GM06990 (cell line): Measurements from ENCODE around the gene PIP4K2C.
"Not testable (repeated sequence)": the region's sequence is repeated elsewhere in the genome, so short reads cannot be mapped to it uniquely, and the experiment has no call there.

Source experiments
- DNase-seq: peaks from one replicate; pipeline ENCODE4 v3.0.0-alpha.2; 2011; ENCODE audit not compliant: insufficient read length; ENCODE audit errors: extremely low read depth
- H3K27me3 ChIP-seq: replicated peaks from 2 replicates; pipeline ENCODE4 v1.6.0; 2011; ENCODE audit warnings: low read length; ENCODE audit not compliant: control insufficient read depth, insufficient read depth
- H3K36me3 ChIP-seq: 2 replicates; pipeline ENCODE4 v1.5.1; 2011; ENCODE audit warnings: low read length; ENCODE audit not compliant: control insufficient read depth, insufficient read depth
- H3K4me3 ChIP-seq: replicated peaks from 2 replicates; pipeline ENCODE4 v1.5.1; 2011; ENCODE audit warnings: low read depth, mild to moderate bottlenecking, control low read depth, low read length
- TF ChIP-seq, protein P1 (sequence below): IDR thresholded peaks from 2 replicates; pipeline ENCODE4 v1.5.1; 2011; ENCODE audit warnings: low read length, control low read depth, mild to moderate bottlenecking, inconsistent platforms; ENCODE audit not compliant: insufficient read depth, poor library complexity, severe bottlenecking

The PIP4K2C gene

DNA sequence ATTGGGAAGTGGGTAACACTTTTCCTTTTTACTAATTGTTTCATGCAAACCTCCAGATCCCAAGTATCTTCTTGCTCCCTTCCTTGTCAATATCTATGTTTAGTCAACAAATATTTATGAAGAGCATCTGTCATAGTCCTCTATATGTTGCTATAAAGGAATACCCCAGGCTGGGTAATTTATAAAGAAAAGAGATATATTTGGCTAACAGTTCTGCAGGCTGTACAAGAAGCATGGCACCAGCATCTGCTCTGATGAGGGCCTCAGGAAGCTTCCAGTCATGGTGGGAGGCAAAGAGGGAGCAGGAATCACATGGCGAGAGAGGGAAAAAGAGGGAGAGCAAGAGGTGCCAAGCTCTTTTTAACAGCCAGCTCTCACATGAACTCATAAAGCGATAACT, 36.5 kb upstream of the PIP4K2C start:
- Histone ChIP-seq H3K4me3 (no peak overlapping the region), H3K27me3 (no peaks in the 10 kb centered on the region), H3K36me3 (no peaks in the 10 kb centered on the region)
- no peak for DNase-seq
- TF ChIP-seq, protein P1, sequence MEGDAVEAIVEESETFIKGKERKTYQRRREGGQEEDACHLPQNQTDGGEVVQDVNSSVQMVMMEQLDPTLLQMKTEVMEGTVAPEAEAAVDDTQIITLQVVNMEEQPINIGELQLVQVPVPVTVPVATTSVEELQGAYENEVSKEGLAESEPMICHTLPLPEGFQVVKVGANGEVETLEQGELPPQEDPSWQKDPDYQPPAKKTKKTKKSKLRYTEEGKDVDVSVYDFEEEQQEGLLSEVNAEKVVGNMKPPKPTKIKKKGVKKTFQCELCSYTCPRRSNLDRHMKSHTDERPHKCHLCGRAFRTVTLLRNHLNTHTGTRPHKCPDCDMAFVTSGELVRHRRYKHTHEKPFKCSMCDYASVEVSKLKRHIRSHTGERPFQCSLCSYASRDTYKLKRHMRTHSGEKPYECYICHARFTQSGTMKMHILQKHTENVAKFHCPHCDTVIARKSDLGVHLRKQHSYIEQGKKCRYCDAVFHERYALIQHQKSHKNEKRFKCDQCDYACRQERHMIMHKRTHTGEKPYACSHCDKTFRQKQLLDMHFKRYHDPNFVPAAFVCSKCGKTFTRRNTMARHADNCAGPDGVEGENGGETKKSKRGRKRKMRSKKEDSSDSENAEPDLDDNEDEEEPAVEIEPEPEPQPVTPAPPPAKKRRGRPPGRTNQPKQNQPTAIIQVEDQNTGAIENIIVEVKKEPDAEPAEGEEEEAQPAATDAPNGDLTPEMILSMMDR: no peak

DNA sequence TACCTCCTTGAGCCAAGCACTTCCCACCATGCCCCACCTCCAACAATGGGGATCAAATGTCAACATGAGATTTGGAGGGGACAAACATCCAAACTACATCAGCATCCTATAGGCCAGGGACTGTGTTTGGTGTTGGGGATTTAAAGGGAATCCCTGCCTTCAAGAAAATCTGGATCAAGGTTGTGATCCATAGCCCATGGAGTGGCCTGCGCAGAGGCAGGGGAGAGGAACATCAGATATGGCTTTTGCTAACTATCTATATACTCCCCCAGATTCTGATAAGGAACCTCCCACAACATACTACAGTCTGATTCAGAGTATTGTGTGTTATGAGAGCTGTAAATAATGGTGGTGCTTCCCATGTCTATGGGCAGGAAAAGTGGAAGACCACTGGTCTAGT, 36.1 kb upstream of the PIP4K2C start:
- Histone ChIP-seq H3K36me3 (no peaks in the 10 kb centered on the region), H3K4me3 (no peak overlapping the region), H3K27me3 (no peaks in the 10 kb centered on the region)
- DNase-seq: no peak
- TF ChIP-seq, protein P1: no peak

DNA sequence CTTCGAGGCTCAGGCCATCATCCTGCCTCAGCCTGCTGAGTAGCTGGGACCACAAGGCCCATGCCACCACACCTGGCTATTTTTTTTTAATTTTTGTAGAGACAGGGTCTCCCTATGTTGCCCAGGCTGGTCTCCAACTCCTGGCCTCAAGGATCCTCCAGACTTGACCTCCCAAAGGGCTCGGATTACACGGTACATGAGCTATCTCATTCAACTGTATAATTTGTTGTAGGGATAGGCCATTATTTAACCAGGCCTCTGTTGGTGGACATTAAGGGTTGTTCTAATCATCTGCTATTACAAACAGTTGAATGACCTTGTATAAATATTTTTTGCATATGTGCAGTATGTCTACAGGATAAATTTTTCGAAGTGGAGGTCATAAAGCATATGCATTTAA, 32.1 kb upstream of the PIP4K2C start:
- no peak overlapping the region for H3K4me3 ChIP-seq
- no peak for DNase-seq
- no peaks in the 10 kb centered on the region for H3K36me3 ChIP-seq
- no peaks in the 10 kb centered on the region; the same call in 1 of the 2 replicates for H3K27me3 ChIP-seq
- TF ChIP-seq, protein P1: no peak

DNA sequence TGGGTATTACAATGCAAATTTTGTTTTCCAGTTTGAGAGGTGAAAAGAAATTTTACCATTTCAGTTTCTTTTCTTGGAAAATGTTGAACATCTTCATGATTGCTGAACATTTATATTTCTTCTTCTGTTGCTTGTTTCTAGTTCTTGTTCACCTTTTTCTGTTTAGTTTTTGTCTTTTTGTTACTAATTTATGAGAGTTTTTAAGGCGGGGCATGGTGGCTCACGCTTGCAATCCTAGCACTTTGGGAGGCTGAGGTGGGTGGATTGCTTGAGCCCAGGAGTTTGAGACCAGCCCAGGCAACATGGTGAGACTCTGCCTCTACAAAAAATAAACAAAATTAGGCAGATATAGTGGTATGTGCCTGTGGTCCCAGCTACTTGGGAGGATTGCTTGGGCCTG, 30.5 kb upstream of the PIP4K2C start:
- H3K36me3 ChIP-seq: no peaks in the 10 kb centered on the region
- no peaks in the 10 kb centered on the region; the same call in 1 of the 2 replicates for H3K27me3 ChIP-seq
- no peak overlapping the region for H3K4me3 ChIP-seq
- TF ChIP-seq, protein P1: no peak
- no peak for DNase-seq

DNA sequence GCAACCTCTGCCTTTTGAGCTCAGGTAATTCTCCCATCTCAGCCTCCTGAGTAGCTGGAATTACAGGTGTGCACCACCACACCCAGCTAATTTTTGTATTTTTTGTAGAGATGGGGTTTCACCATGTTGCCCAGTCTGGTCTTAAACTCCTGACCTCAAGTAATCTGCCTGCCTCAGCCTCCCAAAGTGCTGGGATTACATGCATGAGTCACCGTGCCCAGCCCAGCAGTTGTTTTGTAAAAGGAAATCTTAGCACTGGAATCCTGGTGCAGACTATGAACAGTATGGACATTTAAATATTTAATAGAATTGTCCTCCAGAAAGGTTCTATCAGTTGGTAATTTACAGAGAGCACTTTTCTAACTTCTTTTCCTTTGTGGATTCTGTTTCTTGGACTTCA, 29.9 kb upstream of the PIP4K2C start:
- H3K27me3 ChIP-seq, H3K4me3 ChIP-seq, H3K36me3 ChIP-seq, DNase-seq: not testable (repeated sequence)

DNA sequence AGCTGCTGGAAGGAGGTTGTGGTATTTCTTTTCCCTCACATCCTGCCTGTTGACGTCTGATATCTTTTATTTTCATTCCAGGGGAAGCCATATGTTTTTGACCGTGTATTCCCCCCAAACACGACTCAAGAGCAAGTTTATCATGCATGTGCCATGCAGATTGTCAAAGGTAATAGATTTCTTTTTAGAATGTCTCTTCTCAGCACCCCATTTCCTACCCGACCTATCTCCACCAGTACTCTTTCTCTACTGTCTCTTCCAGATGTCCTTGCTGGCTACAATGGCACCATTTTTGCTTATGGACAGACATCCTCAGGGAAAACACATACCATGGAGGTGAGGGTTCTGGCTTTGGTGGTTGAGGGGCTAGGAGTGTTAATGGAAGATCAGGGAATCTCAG, 27.6 kb upstream of the PIP4K2C start:
- Histone ChIP-seq H3K4me3 (no peak overlapping the region), H3K36me3 (no peaks in the 10 kb centered on the region), H3K27me3 (no peaks in the 10 kb centered on the region; the same call in 1 of the 2 replicates)
- no peak for DNase-seq
- TF ChIP-seq, protein P1: no peak
